H1 (cell line): Measurements from ENCODE around the gene PLXNA4. TPM values are rescaled to one million over a fixed set of nuclear protein-coding genes. Genes with fewer than 3 reads are reported as not detected.
A peak's percentile ranks its signal among the peaks of the same experiment; 100 is the strongest.

Source experiments
- CTCF ChIA-PET: fragments of 300-600 bp; sonication (Branson Sonifier 250); formaldehyde crosslinking; loops from one replicate; lab custom pipeline; 2021; ENCODE audit not compliant: partially characterized antibody; lab: Charles Lee
- POLR2A ChIA-PET: fragments of 300-600 bp; sonication (Branson Sonifier 250); formaldehyde crosslinking; loops from one replicate; lab custom pipeline; 2021; ENCODE audit warnings: inconsistent platforms; ENCODE audit not compliant: partially characterized antibody; lab: Charles Lee
- DNase-seq, 2 experiments: peaks; one replicate each; pipeline versions ENCODE4 v3.0.0 to v3.0.0-alpha.2; 2010 to 2022; ENCODE audit warnings: low spot score in 2 of 2, low read depth in 1 of 2, mixed read lengths in 1 of 2
- FAIRE-seq: peaks from 2 replicates; lab custom pipeline; 2011; peaks lifted over from hg19 to GRCh38; lab: Jason Lieb, UNC
- H2AFZ ChIP-seq: 2 replicates; pipeline ENCODE4 v1.8.1; 2012; ENCODE audit warnings: low read length, inconsistent platforms
- H2AK5ac ChIP-seq: 2 replicates; pipeline ENCODE4 v1.6.1; 2013; ENCODE audit warnings: low read depth, low read length
- H2BK120ac ChIP-seq: replicated peaks from 2 replicates; pipeline ENCODE3; 2013; ENCODE audit warnings: low read depth, low read length, inconsistent platforms
- H2BK12ac ChIP-seq: 2 replicates; pipeline ENCODE4 v1.6.1; 2013; ENCODE audit warnings: low read depth, low read length
- H2BK15ac ChIP-seq: 2 replicates; pipeline ENCODE4 v1.6.1; 2013; ENCODE audit warnings: low read length
- H2BK20ac ChIP-seq: 2 replicates; pipeline ENCODE4 v1.6.1; 2013; ENCODE audit warnings: low read length
- H2BK5ac ChIP-seq: 2 replicates; pipeline ENCODE4 v1.6.1; 2013; ENCODE audit warnings: low read depth, low read length
- H3K14ac ChIP-seq: 2 replicates; pipeline ENCODE4 v1.6.1; 2013; ENCODE audit warnings: inconsistent platforms; ENCODE audit not compliant: insufficient read length
- H3K18ac ChIP-seq: 2 replicates; pipeline ENCODE4 v1.6.1; 2013; ENCODE audit warnings: low read length; ENCODE audit errors: extremely low read depth
- H3K23ac ChIP-seq: 2 replicates; pipeline ENCODE4 v1.6.1; 2013; ENCODE audit warnings: inconsistent platforms; ENCODE audit not compliant: insufficient read length
- H3K23me2 ChIP-seq: 2 replicates; pipeline ENCODE4 v1.6.1; 2013; ENCODE audit warnings: low read depth, low read length
- H3K27ac ChIP-seq: 2 replicates; pipeline ENCODE4 v1.6.1; 2011; ENCODE audit warnings: low read depth, low read length, inconsistent platforms
- H3K27me3 ChIP-seq, 4 experiments: replicated peaks in 1 of 4; 1 replicate in 1 of 4; 2 replicates in 3 of 4; pipeline versions ENCODE4 v1.6.1 to v1.8.1; 2011 to 2013; ENCODE audit warnings: low read length in 3 of 4, mild to moderate bottlenecking in 3 of 4, inconsistent platforms in 2 of 4, mixed read lengths in 2 of 4, moderate library complexity in 1 of 4; ENCODE audit not compliant: control insufficient read depth in 3 of 4, insufficient read depth in 3 of 4; ENCODE audit errors: extremely low read depth in 1 of 4
- H3K36me3 ChIP-seq, 4 experiments: 2 replicates each; pipeline versions ENCODE4 v1.6.1 to v1.8.1; 2011 to 2013; ENCODE audit warnings: mild to moderate bottlenecking in 4 of 4, low read length in 3 of 4, moderate library complexity in 2 of 4, control low read depth in 1 of 4, inconsistent platforms in 1 of 4; ENCODE audit not compliant: insufficient read depth in 4 of 4, control insufficient read depth in 2 of 4
- H3K4ac ChIP-seq: replicated peaks from 2 replicates; pipeline ENCODE3; 2013; ENCODE audit warnings: low read length, low read depth, mixed read lengths, inconsistent platforms; ENCODE audit not compliant: insufficient read length
- H3K4me1 ChIP-seq, 4 experiments: replicated peaks in 1 of 4; 1 replicate in 1 of 4; 2 replicates in 3 of 4; pipeline versions ENCODE4 v1.6.1 to v1.8.1; 2011 to 2013; ENCODE audit warnings: low read length in 3 of 4, inconsistent platforms in 2 of 4, mixed read lengths in 1 of 4; ENCODE audit not compliant: insufficient read depth in 4 of 4, control insufficient read depth in 3 of 4
- H3K4me2 ChIP-seq, 2 experiments: 2 replicates each; pipeline versions ENCODE4 v1.6.1 to v1.8.1; 2011 to 2013; ENCODE audit warnings: low read depth in 2 of 2, low read length in 2 of 2, control low read depth in 1 of 2, inconsistent platforms in 1 of 2, mild to moderate bottlenecking in 1 of 2; ENCODE audit not compliant: insufficient read depth in 1 of 2
- H3K4me3 ChIP-seq, 4 experiments: fragments of 200-600, 300-600 bp in 1 of 4; sonication (generic), shearing (Covaris generic), sonication (Bioruptor Twin) in 1 of 4; 2 replicates each; pipeline versions ENCODE4 v1.5.1 to v1.8.1; 2011 to 2016; ENCODE audit warnings: low read length in 4 of 4, low read depth in 3 of 4, control low read depth in 2 of 4, inconsistent platforms in 2 of 4, mild to moderate bottlenecking in 2 of 4, mixed read lengths in 1 of 4, moderate library complexity in 1 of 4; ENCODE audit not compliant: insufficient read depth in 2 of 4; ENCODE audit errors: extremely low read depth in 1 of 4
- H3K56ac ChIP-seq: replicated peaks from 2 replicates; pipeline ENCODE3; 2013; ENCODE audit warnings: low read depth, mild to moderate bottlenecking, mixed read lengths, low read length, inconsistent platforms; ENCODE audit not compliant: insufficient read length
- H3K79me1 ChIP-seq: 2 replicates; pipeline ENCODE4 v1.6.1; 2013; ENCODE audit warnings: low read depth, low read length, control low read depth
- H3K79me2 ChIP-seq, 2 experiments: 2 replicates each; pipeline versions ENCODE4 v1.6.1 to v1.8.1; 2012 to 2013; ENCODE audit warnings: low read length in 2 of 2, mild to moderate bottlenecking in 2 of 2, inconsistent platforms in 1 of 2; ENCODE audit not compliant: insufficient read depth in 2 of 2, control insufficient read depth in 1 of 2
- H3K9ac ChIP-seq, 4 experiments: replicated peaks in 1 of 4; 1 replicate in 1 of 4; 2 replicates in 3 of 4; pipeline versions ENCODE4 v1.6.1 to v1.8.1; 2011 to 2013; ENCODE audit warnings: low read depth in 3 of 4, low read length in 3 of 4, control low read depth in 2 of 4, mild to moderate bottlenecking in 2 of 4, moderate library complexity in 2 of 4, inconsistent platforms in 1 of 4; ENCODE audit errors: extremely low read depth in 1 of 4
- H3K9me3 ChIP-seq, 2 experiments: 2 replicates each; pipeline versions ENCODE4 v1.6.1 to v1.8.1; 2012 to 2013; ENCODE audit warnings: mild to moderate bottlenecking in 2 of 2, moderate library complexity in 2 of 2, control low read depth in 1 of 2, inconsistent platforms in 1 of 2, low read depth in 1 of 2, low read length in 1 of 2, mixed read lengths in 1 of 2; ENCODE audit not compliant: insufficient read depth in 2 of 2
- H4K20me1 ChIP-seq, 2 experiments: replicated peaks in 1 of 2; 2 replicates each; pipeline versions ENCODE3 to v1.8.1; 2011 to 2013; ENCODE audit warnings: inconsistent platforms in 2 of 2, low read length in 2 of 2, mild to moderate bottlenecking in 1 of 2; ENCODE audit not compliant: insufficient read depth in 2 of 2, control insufficient read depth in 1 of 2
- H4K5ac ChIP-seq: 2 replicates; pipeline ENCODE4 v1.6.1; 2013; ENCODE audit warnings: low read length, low read depth, mixed read lengths, inconsistent platforms; ENCODE audit not compliant: insufficient read length
- H4K8ac ChIP-seq: 2 replicates; pipeline ENCODE4 v1.8.0; 2013; ENCODE audit warnings: mild to moderate bottlenecking, moderate library complexity, low read length, inconsistent platforms; ENCODE audit not compliant: insufficient read depth; ENCODE audit errors: extremely low read depth
- H4K91ac ChIP-seq: replicated peaks from 2 replicates; pipeline ENCODE3; 2013; ENCODE audit warnings: low read length, mixed read lengths, inconsistent platforms; ENCODE audit not compliant: insufficient read length
- GTF2F1 ChIP-seq: IDR thresholded peaks from 2 replicates; pipeline ENCODE4 v1.6.1; 2012; ENCODE audit warnings: low read depth, low read length, improper control_type of control experiment, borderline replicate concordance
- MAFK ChIP-seq: IDR thresholded peaks from 2 replicates; pipeline ENCODE4 v1.6.1; 2012; ENCODE audit warnings: low read depth, mild to moderate bottlenecking, improper control_type of control experiment, low read length
- PHF8 ChIP-seq: fragments of 200-600 bp; sonication (generic); conservative IDR thresholded peaks from 2 replicates; pipeline ENCODE4 v1.7.1; 2012; ENCODE audit warnings: low read depth, mild to moderate bottlenecking, inconsistent platforms, low read length, moderate library complexity
- POLR2AphosphoS5 ChIP-seq: IDR thresholded peaks from 2 replicates; pipeline ENCODE4 v1.6.1; 2011; ENCODE audit warnings: low read depth, low read length
- TCF12 ChIP-seq: IDR thresholded peaks from 2 replicates; pipeline ENCODE4 v1.6.1; 2011; ENCODE audit warnings: low read depth, mild to moderate bottlenecking, low read length
- TEAD4 ChIP-seq: IDR thresholded peaks from 2 replicates; pipeline ENCODE4 v1.6.1; 2012; ENCODE audit warnings: low read depth, low read length, inconsistent platforms, mixed read lengths
- USF2 ChIP-seq: IDR thresholded peaks from 2 replicates; pipeline ENCODE4 v1.6.1; 2011; ENCODE audit warnings: low read length, improper control_type of control experiment
- ZNF274 ChIP-seq: IDR thresholded peaks from 2 replicates; pipeline ENCODE4 v1.7.0; 2012; ENCODE audit warnings: low read length, borderline replicate concordance; ENCODE audit errors: extremely low read depth
- WGBS, 2 experiments: shearing (Covaris generic) in 1 of 2; methylation state at CpG; one replicate each; pipeline versions ENCODE4 v1.1.6 to v1.1.7; 2013 to 2015; ENCODE audit warnings: low lambda C conversion rate in 2 of 2, mixed read lengths in 2 of 2, inconsistent platforms in 1 of 2, low coverage in 1 of 2, missing lambda C conversion rate in 1 of 2; ENCODE audit not compliant: insufficient replicate concordance in 2 of 2, insufficient coverage in 1 of 2, insufficient read length in 1 of 2; ENCODE audit errors: extremely low coverage in 1 of 2, missing lambda C conversion rate in 1 of 2; 5-methylcytosine and 5-hydroxymethylcytosine counted together
- polyA plus RNA-seq, 7 experiments: library from polyadenylated mRNA; depleted of rRNA in 3 of 7; stranded (reverse) in 5 of 7; unstranded in 2 of 7; fragments of >200 nt in 5 of 7; fragments of 200-250 nt in 2 of 7; gene quantifications; 1 replicate in 5 of 7; 2 replicates in 1 of 7; 4 replicates in 1 of 7; pipeline versions ENCODE4 v1.2.1 to v1.2.3, GENCODE V29; 2011 to 2013; ENCODE audit warnings: missing spikeins in 2 of 7, mixed read lengths in 2 of 7
- total RNA-seq: library from RNA; stranded (reverse); fragmentation: NEBNext Ultra II Directional; extraction: Animal tissue kit (Norgen Biotek cat#: 25700); gene quantifications from 2 replicates; pipeline ENCODE4 v1.2.1, GENCODE V29; 2021

PLXNA4 gene
- total and polyA plus RNA-seq, 2 of the 8 experiments (the other 6 are each of a cell fraction or from before 2014, with no cell fraction given): 0.76 to 0.79 TPM

DNA sequence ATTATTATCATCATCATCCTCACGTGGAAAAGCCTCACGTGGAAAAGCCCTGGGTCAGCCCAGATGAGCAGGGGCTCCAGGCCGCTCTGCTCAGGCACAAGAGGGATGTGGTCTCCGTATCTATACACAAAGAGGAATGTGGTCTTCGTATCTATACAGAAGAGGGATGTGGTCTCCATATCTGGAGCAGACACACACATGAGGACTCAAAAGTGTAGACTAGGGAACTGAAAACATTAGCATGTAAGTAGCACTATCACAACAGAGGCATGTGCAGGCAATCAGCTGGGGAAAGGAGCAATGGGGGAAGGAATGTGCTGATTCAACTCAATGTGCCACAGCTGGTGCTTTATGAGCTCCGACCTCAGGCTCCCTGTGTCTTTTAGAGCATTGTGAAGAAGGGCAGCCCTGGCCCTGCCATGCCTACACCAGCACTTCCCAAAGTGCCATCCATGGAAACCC lies 86.5 kb downstream of the PLXNA4 start:
- Histone ChIP-seq H3K79me2 (no peaks in the 10 kb centered on the region), H3K56ac (no peak overlapping the region), H2AFZ (no peak overlapping the region), H3K27ac (no peak overlapping the region), H3K36me3 (no peaks in the 10 kb centered on the region), H2BK15ac (no peak overlapping the region), H4K20me1 (peaks cover 0 to 2% of the 10 kb centered on the region in 2 experiments), H3K18ac (no peak overlapping the region), H3K23me2 (peaks cover 3% of the 10 kb centered on the region; the same call in 1 of the 2 replicates), H4K91ac (no peak overlapping the region), H3K4me1 (peaks cover 0 to 5% (median 0%) of the 10 kb centered on the region in 4 experiments; a peak in 3 of 7 replicates), H3K23ac (no peak overlapping the region), H2BK5ac (no peak overlapping the region), H3K4me3 (no peak overlapping the region)
- 89% methylated on average over 6 of the region's 6 CpGs; no CpG with 5 or more reads in 1 of the 2 experiments for WGBS, 2 experiments
- DNase-seq: no peak
- POLR2A ChIA-PET: no interaction called here
- TF ChIP-seq ZNF274: no peak
- TF ChIP-seq PHF8: no peak
- TF ChIP-seq TCF12: 0 out of 2 replicates have a peak, but pooled peaks have one; percentile 59
- peak; percentile 67; the same call in 1 of the 2 replicates for TF ChIP-seq MAFK
- no peak; the same call in 1 of the 2 replicates for TF ChIP-seq TEAD4
- no peak for TF ChIP-seq POLR2AphosphoS5
- TF ChIP-seq GTF2F1: no peak
- no peak for TF ChIP-seq USF2
- TF ChIP-seq, all 59 proteins: peak for 2
- no peak for FAIRE-seq
- no peaks in the 10 kb centered on the region for H3K9me3 ChIP-seq
- no peak overlapping the region for H2BK20ac ChIP-seq
- H4K8ac ChIP-seq: no peak overlapping the region
- H4K5ac ChIP-seq: no peak overlapping the region
- no peaks in the 10 kb centered on the region; a peak in 1 of 7 replicates for H3K27me3 ChIP-seq
- H2BK12ac ChIP-seq: no peak overlapping the region
- H3K14ac ChIP-seq: no peak overlapping the region
- no peak overlapping the region for H2BK120ac ChIP-seq
- CTCF ChIA-PET: interaction anchor here (0.6 to 3.1 kb wide), 5 partner anchors 11 to 171 kb away, joined by 3 to 8 read pairs (median 4); no protein-coding TSS in a partner anchor
- no peak overlapping the region for H3K4ac ChIP-seq
- no peak overlapping the region for H3K4me2 ChIP-seq
- no peak overlapping the region for H2AK5ac ChIP-seq
- H3K9ac ChIP-seq: no peak overlapping the region
- no peaks in the 10 kb centered on the region for H3K79me1 ChIP-seq
